Liver (tissue), 9 donors: ENCODE results near the gene ALG3. TPM values are rescaled to one million over a fixed set of nuclear protein-coding genes. Genes with fewer than 3 reads are reported as not detected.
"Not testable (repeated sequence)": the region's sequence is repeated elsewhere in the genome, so short reads cannot be mapped to it uniquely, and the experiment has no call there.

Experiments used
- DNase-seq: peaks from one replicate; pipeline ENCODE4 v3.0.0-alpha.2; 2017; ENCODE audit warnings: low spot score
- H3K27ac ChIP-seq, 2 donors: one replicate each; pipeline ENCODE4 v1.7.0; 2013; ENCODE audit warnings: inconsistent platforms in 2 of 2, low read length in 2 of 2, control low read depth in 1 of 2, low read depth in 1 of 2, mild to moderate bottlenecking in 1 of 2
- H3K27me3 ChIP-seq, 4 donors: one replicate each; pipeline versions ENCODE4 v1.6.1 to v1.7.0; 2013; ENCODE audit warnings: low read length in 3 of 4, inconsistent platforms in 1 of 4, mild to moderate bottlenecking in 1 of 4, moderate library complexity in 1 of 4; ENCODE audit not compliant: control insufficient read depth in 4 of 4, insufficient read depth in 4 of 4
- H3K36me3 ChIP-seq, 4 donors: one replicate each; pipeline versions ENCODE4 v1.6.1 to v1.7.0; 2013; ENCODE audit warnings: low read length in 3 of 4, mild to moderate bottlenecking in 3 of 4, low read depth in 1 of 4, moderate library complexity in 1 of 4; ENCODE audit not compliant: control insufficient read depth in 4 of 4, insufficient read depth in 3 of 4
- H3K4me1 ChIP-seq, 4 donors: one replicate each; pipeline versions ENCODE4 v1.6.1 to v1.7.0; 2013; ENCODE audit warnings: low read length in 3 of 4, mild to moderate bottlenecking in 3 of 4, moderate library complexity in 1 of 4; ENCODE audit not compliant: control insufficient read depth in 4 of 4, insufficient read depth in 4 of 4
- H3K4me3 ChIP-seq, 3 donors: one replicate each; pipeline versions ENCODE4 v1.6.1 to v1.7.0; 2013; ENCODE audit warnings: low read length in 3 of 3, control low read depth in 1 of 3, low read depth in 1 of 3, mild to moderate bottlenecking in 1 of 3
- H3K9ac ChIP-seq, 2 donors: one replicate each; pipeline ENCODE4 v1.7.0; 2013; ENCODE audit warnings: low read length in 2 of 2, mild to moderate bottlenecking in 2 of 2, moderate library complexity in 2 of 2, control low read depth in 1 of 2, low read depth in 1 of 2
- H3K9me3 ChIP-seq, 4 donors: one replicate each; pipeline versions ENCODE4 v1.6.1 to v1.7.0; 2013; ENCODE audit warnings: low read length in 3 of 4; ENCODE audit not compliant: control insufficient read depth in 4 of 4
- EGR1 ChIP-seq, 2 donors: IDR thresholded peaks; 2 replicates each; pipeline ENCODE4 v1.6.1; 2016 to 2018; ENCODE audit warnings: antibody characterized with exemption in 2 of 2, low read depth in 2 of 2
- FOXA1 ChIP-seq: IDR thresholded peaks from 2 replicates; pipeline ENCODE4 v1.6.1; 2016; ENCODE audit warnings: antibody characterized with exemption
- FOXA2 ChIP-seq: IDR thresholded peaks from 2 replicates; pipeline ENCODE4 v1.6.1; 2016; ENCODE audit warnings: antibody characterized with exemption
- GABPA ChIP-seq, 2 donors: IDR thresholded peaks in 1 of 2; conservative IDR thresholded peaks in 1 of 2; 2 replicates each; pipeline ENCODE4 v1.6.1; 2016; ENCODE audit warnings: antibody characterized with exemption in 2 of 2, mild to moderate bottlenecking in 1 of 2, moderate library complexity in 1 of 2
- HNF4A ChIP-seq, 2 donors: conservative IDR thresholded peaks; 2 replicates each; pipeline ENCODE4 v1.6.1; 2016; ENCODE audit warnings: antibody characterized with exemption in 2 of 2, mild to moderate bottlenecking in 2 of 2
- HNF4G ChIP-seq: IDR thresholded peaks from 2 replicates; pipeline ENCODE4 v1.6.1; 2016; ENCODE audit warnings: antibody characterized with exemption
- JUND ChIP-seq, 2 donors: IDR thresholded peaks; 2 replicates each; pipeline ENCODE4 v1.6.1; 2016; ENCODE audit warnings: antibody characterized with exemption in 2 of 2
- NR2F2 ChIP-seq: IDR thresholded peaks from 2 replicates; pipeline ENCODE4 v1.6.1; 2016; ENCODE audit warnings: antibody characterized with exemption
- RAD21 ChIP-seq, 2 donors: IDR thresholded peaks; 2 replicates each; pipeline ENCODE4 v1.6.1; 2016; ENCODE audit warnings: antibody characterized with exemption in 2 of 2, mild to moderate bottlenecking in 2 of 2
- RXRA ChIP-seq, 2 donors: IDR thresholded peaks; 2 replicates each; pipeline ENCODE4 v1.6.1; 2017 to 2018; ENCODE audit warnings: antibody characterized with exemption in 2 of 2, mild to moderate bottlenecking in 1 of 2
- SP1 ChIP-seq: IDR thresholded peaks from 2 replicates; pipeline ENCODE4 v1.6.1; 2018; ENCODE audit warnings: antibody characterized with exemption, mild to moderate bottlenecking
- TAF1 ChIP-seq: conservative IDR thresholded peaks from 2 replicates; pipeline ENCODE4 v1.6.1; 2016; ENCODE audit warnings: antibody characterized with exemption, mild to moderate bottlenecking
- YY1 ChIP-seq: IDR thresholded peaks from 2 replicates; pipeline ENCODE4 v1.6.1; 2016; ENCODE audit warnings: antibody characterized with exemption, mild to moderate bottlenecking
- WGBS: extraction: QIAGEN DNeasy Blood & Tissue Kit; methylation state at CpG from one replicate; pipeline ENCODE4 v1.1.7; 2013; 5-methylcytosine and 5-hydroxymethylcytosine counted together
- polyA plus RNA-seq, 2 donors: library from polyadenylated mRNA; stranded (reverse) in 1 of 2; unstranded in 1 of 2; fragments of 200-250 nt in 1 of 2; fragments of >200 nt in 1 of 2; fragmentation: Nextera tagmentation in 1 of 2; extraction: Ambion mirVana in 1 of 2; gene quantifications; one replicate each; pipeline versions ENCODE4 v1.2.1 to v1.2.3, GENCODE V29; 2013 to 2015
- total RNA-seq, 2 donors: library from RNA; depleted of rRNA; stranded (reverse); fragments of >200 nt; gene quantifications; one replicate each; pipeline ENCODE4 v1.2.3, GENCODE V29; 2014
- TF ChIP-seq, protein P1 (sequence below): IDR thresholded peaks from 2 replicates; pipeline ENCODE4 v1.6.1; 2016; ENCODE audit warnings: antibody characterized with exemption
- TF ChIP-seq, protein P2 (sequence below): IDR thresholded peaks from 2 replicates; pipeline ENCODE4 v1.6.1; 2016; ENCODE audit warnings: antibody characterized with exemption, mild to moderate bottlenecking
- TF ChIP-seq, protein P3 (sequence below): IDR thresholded peaks from 2 replicates; pipeline ENCODE4 v1.6.1; 2016; ENCODE audit warnings: antibody characterized with exemption
- TF ChIP-seq, protein P4 (sequence below): fragments of 150-350 bp; IDR thresholded peaks from 2 replicates; pipeline ENCODE4 v1.5.1; 2017; ENCODE audit warnings: improper control_type of control experiment, low read depth, low read length; ENCODE audit not compliant: missing input control
- TF ChIP-seq, protein P5 (sequence below): IDR thresholded peaks from 2 replicates; pipeline ENCODE4 v1.6.1; 2016; ENCODE audit warnings: antibody characterized with exemption
- donor health status: healthy.
- donor health status: healthy.
- donor health status: healthy.
- donor health status: healthy.
- donor health status: healthy.

ALG3 gene
- total and polyA plus RNA-seq, 4 donors = 27.7 to 78.6 (median 64.5) TPM

DNA sequence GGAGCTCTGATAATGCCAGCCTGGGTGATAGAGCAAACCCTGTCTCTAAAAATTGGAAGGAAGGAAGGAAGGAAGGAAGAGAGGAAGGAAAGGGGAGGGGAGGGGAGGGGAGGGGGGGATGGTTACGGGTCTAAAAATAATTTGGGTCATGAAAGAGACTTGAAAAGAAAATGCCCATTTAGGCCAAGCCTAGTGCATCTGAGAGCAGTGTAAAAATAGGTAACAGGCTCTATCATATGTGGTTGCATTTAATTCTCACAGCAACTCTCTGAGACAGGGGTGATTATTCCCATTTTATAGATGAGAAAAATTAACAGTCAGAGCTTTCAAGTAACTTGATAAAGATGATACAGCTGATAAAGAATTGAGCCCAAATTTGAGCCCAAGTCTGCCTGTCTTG, 23.5 kb upstream of the ALG3 start:
- TF ChIP-seq, protein P1, sequence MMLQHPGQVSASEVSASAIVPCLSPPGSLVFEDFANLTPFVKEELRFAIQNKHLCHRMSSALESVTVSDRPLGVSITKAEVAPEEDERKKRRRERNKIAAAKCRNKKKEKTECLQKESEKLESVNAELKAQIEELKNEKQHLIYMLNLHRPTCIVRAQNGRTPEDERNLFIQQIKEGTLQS = no peak
- no peak for TF ChIP-seq EGR1 (IDR thresholded peaks at IDR 0.05; ENCODE audit: low read depth in 2 of 2)
- no peak for TF ChIP-seq FOXA2
- no peak for TF ChIP-seq JUND (IDR thresholded peaks at IDR 0.05)
- no peak for TF ChIP-seq GABPA (IDR thresholded peaks at IDR 0.05 in 1 of 2, conservative IDR thresholded peaks at IDR 0.05 in 1 of 2)
- TF ChIP-seq SP1 = no peak
- TF ChIP-seq RXRA (IDR thresholded peaks at IDR 0.05) = no peak
- TF ChIP-seq, protein P2, sequence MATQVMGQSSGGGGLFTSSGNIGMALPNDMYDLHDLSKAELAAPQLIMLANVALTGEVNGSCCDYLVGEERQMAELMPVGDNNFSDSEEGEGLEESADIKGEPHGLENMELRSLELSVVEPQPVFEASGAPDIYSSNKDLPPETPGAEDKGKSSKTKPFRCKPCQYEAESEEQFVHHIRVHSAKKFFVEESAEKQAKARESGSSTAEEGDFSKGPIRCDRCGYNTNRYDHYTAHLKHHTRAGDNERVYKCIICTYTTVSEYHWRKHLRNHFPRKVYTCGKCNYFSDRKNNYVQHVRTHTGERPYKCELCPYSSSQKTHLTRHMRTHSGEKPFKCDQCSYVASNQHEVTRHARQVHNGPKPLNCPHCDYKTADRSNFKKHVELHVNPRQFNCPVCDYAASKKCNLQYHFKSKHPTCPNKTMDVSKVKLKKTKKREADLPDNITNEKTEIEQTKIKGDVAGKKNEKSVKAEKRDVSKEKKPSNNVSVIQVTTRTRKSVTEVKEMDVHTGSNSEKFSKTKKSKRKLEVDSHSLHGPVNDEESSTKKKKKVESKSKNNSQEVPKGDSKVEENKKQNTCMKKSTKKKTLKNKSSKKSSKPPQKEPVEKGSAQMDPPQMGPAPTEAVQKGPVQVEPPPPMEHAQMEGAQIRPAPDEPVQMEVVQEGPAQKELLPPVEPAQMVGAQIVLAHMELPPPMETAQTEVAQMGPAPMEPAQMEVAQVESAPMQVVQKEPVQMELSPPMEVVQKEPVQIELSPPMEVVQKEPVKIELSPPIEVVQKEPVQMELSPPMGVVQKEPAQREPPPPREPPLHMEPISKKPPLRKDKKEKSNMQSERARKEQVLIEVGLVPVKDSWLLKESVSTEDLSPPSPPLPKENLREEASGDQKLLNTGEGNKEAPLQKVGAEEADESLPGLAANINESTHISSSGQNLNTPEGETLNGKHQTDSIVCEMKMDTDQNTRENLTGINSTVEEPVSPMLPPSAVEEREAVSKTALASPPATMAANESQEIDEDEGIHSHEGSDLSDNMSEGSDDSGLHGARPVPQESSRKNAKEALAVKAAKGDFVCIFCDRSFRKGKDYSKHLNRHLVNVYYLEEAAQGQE = no peak
- TF ChIP-seq HNF4A (conservative IDR thresholded peaks at IDR 0.05) = no peak
- TF ChIP-seq, protein P3, sequence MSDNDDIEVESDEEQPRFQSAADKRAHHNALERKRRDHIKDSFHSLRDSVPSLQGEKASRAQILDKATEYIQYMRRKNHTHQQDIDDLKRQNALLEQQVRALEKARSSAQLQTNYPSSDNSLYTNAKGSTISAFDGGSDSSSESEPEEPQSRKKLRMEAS = no peak
- no peak for TF ChIP-seq RAD21 (IDR thresholded peaks at IDR 0.05)
- no peak for TF ChIP-seq NR2F2
- TF ChIP-seq HNF4G = no peak
- TF ChIP-seq YY1 = no peak
- TF ChIP-seq, protein P4, sequence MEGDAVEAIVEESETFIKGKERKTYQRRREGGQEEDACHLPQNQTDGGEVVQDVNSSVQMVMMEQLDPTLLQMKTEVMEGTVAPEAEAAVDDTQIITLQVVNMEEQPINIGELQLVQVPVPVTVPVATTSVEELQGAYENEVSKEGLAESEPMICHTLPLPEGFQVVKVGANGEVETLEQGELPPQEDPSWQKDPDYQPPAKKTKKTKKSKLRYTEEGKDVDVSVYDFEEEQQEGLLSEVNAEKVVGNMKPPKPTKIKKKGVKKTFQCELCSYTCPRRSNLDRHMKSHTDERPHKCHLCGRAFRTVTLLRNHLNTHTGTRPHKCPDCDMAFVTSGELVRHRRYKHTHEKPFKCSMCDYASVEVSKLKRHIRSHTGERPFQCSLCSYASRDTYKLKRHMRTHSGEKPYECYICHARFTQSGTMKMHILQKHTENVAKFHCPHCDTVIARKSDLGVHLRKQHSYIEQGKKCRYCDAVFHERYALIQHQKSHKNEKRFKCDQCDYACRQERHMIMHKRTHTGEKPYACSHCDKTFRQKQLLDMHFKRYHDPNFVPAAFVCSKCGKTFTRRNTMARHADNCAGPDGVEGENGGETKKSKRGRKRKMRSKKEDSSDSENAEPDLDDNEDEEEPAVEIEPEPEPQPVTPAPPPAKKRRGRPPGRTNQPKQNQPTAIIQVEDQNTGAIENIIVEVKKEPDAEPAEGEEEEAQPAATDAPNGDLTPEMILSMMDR = no peak
- TF ChIP-seq, protein P5, sequence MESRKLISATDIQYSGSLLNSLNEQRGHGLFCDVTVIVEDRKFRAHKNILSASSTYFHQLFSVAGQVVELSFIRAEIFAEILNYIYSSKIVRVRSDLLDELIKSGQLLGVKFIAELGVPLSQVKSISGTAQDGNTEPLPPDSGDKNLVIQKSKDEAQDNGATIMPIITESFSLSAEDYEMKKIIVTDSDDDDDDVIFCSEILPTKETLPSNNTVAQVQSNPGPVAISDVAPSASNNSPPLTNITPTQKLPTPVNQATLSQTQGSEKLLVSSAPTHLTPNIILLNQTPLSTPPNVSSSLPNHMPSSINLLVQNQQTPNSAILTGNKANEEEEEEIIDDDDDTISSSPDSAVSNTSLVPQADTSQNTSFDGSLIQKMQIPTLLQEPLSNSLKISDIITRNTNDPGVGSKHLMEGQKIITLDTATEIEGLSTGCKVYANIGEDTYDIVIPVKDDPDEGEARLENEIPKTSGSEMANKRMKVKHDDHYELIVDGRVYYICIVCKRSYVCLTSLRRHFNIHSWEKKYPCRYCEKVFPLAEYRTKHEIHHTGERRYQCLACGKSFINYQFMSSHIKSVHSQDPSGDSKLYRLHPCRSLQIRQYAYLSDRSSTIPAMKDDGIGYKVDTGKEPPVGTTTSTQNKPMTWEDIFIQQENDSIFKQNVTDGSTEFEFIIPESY = no peak
- TF ChIP-seq TAF1 = no peak
- no peak for TF ChIP-seq FOXA1
- no peak for DNase-seq
- no peaks in the 10 kb centered on the region for H3K9me3 ChIP-seq
- no peak overlapping the region for H3K9ac ChIP-seq
- no peaks in the 10 kb centered on the region for H3K36me3 ChIP-seq
- no peak overlapping the region for H3K4me3 ChIP-seq
- 47% methylated on average over 1 of the region's 1 CpG for WGBS
- H3K27ac ChIP-seq = no peak overlapping the region
- peaks cover 0 to 6% (median 3%) of the 10 kb centered on the region in 4 donors for H3K27me3 ChIP-seq
- H3K4me1 ChIP-seq = peaks cover 0 to 5% (median 0%) of the 10 kb centered on the region in 4 donors

DNA sequence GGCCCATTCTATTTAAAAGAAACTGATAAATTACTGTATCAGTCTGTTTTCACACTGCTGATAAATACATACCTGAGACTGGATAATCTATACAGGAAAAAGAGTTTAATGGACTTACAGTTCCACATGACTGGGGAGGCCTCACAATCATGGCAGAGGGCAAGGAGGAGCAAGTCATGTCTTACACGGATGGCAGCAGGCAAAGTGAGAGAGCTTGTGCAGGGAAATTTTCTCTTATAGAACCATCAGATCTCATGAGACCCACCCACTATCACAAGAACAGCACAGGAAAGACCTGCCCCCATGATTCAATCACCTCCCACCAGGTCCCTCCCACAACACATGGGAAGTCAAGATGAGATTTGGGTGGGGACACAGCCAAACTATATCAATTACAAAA, 18.5 kb upstream of the ALG3 start:
- not testable (repeated sequence) for H3K9me3 ChIP-seq, H3K27me3 ChIP-seq, H3K9ac ChIP-seq, H3K4me3 ChIP-seq, H3K4me1 ChIP-seq, DNase-seq, H3K36me3 ChIP-seq, H3K27ac ChIP-seq
- 90% methylated on average over 1 of the region's 1 CpG for WGBS
